Liver (tissue), 3 donors: ENCODE measurements around the gene DCLRE1A.

ENCODE experiments used
- CTCF ChIP-seq: fragments of 150-350 bp; IDR thresholded peaks from 2 replicates; pipeline ENCODE4 v1.5.1; 2017; ENCODE audit warnings: improper control_type of control experiment, low read depth, low read length; ENCODE audit not compliant: missing input control
- JUND ChIP-seq, 2 donors: IDR thresholded peaks; 2 replicates each; pipeline ENCODE4 v1.6.1; 2016; ENCODE audit warnings: antibody characterized with exemption in 2 of 2
- MAX ChIP-seq: IDR thresholded peaks from 2 replicates; pipeline ENCODE4 v1.6.1; 2016; ENCODE audit warnings: antibody characterized with exemption
- YY1 ChIP-seq: IDR thresholded peaks from 2 replicates; pipeline ENCODE4 v1.6.1; 2016; ENCODE audit warnings: antibody characterized with exemption, mild to moderate bottlenecking
- donor health status: healthy.
- donor health status: healthy.

DNA sequence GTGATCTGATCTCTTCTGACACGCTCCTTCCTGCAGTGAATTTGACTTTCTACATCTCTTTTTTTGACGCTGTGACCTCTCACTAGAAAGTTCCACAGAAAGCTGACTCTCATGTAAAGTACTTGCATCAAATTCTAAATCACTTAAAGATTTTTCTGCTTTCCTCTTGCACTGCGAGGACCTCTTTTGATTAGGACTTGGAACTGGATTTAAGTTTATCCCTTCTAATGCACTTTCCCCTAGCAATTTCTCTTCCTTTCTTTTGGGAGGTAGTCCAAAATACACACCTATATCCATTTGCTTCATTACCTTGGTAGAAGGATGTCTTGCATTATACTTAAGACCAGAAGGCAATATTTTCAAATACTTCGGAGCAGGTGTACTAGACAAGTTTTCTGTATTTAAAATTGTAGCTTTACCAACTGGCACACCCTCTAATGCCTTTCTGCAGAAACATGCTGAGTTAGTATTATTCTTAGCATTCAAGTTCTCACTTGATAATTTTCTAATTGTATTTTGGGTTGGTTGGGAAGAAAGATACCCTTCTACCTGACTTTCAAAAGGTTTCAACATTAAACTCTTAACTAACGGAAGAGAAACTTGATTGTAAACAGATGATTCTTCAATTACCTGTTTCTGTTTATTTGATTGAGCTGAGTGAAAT, 4.6 kb downstream of the DCLRE1A start:
- TF ChIP-seq JUND (IDR thresholded peaks at IDR 0.05), result no peak
- no peak for TF ChIP-seq CTCF
- TF ChIP-seq MAX, result no peak
- TF ChIP-seq YY1, result no peak
